EL (cell line): ENCODE data around the gene UBA5.

Experiments
- DNase-seq: peaks from one replicate; pipeline ENCODE4 v3.0.0-alpha.2; 2016

UBA5 gene

DNA sequence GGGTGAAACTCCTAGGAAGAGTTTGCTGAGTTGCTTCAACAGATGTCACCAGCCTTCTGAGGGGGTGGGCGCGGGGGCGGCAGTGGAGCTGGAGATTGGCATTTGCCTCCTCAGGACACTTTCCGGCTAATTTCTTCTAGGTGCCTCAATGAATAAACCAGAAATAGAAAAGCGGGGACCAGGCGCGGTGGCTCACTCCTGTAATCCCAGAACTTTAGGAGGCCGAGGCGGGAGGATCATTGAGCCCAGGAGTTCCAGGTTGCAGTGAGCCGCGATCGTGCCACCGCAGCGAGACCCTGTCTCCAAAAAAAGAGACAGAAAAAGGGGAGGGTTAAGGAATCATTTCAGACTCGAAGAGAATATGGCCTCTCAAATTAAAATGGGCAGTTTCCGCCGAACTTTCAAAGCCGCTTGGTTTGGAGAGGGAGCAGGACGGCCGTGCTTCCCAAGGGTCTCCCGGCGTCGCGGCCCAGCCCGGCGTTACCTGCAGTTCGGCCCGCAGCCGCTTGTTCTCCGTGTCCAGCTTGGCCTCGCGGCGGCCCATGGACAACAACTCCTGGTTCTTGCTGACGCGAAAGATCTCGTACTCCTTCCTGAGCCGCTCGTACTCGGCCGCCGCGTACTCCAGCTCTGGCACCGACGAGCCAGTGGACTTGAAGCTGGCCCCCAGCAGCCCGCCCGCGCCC lies 61.5 kb downstream of the UBA5 start:
- DNase-seq: peak; percentile 71

DNA sequence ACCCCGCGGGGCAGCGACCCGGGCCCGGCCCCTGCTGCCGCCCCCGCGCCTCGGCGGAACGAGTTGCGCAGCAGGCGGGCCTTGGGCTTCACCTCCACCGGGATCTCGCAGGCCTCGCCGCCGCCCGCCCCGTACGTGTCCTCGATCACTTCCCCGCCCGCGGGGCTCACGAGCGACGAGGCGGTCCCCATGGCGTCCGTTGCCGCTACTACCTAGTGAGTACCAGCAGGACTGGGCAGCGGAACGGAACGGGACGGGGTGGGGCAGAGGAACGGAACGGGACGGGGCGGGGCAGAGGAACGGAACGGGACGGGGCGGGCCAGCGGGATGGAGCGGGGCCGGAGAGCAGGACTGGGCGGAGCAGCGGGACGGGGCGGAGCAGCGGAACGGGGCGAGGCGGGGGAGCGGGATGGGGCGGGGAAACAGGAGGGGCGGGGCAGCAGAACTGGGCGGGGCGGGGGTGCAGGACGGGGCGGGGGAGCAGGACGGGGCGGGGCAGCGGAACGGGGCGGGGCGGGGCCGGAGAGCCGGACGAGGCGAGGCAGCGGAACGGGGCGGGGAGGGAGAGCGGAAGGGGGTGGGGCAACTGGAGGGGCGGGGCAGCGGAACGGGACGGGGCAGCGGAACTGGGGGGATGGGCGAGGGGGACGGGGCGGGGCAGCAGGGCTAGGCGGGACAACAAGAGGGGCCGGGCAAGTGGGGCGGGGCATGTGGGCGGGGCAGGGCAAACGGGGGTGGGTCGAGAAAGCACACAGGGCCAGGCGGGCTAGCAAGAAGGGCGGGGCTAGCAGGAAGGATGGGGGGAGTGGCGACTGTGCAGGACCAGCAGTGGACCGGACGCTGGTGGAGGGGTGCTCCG lies 62.3 kb downstream of the UBA5 start, which contains the start of gene NPHP3:
Gene NPHP3 (minus strand): TSS at position 245 of the 859 bp plus-strand sequence. CDS start 54 bp downstream, at position 191.
- DNase-seq: peak; percentile 97

DNA sequence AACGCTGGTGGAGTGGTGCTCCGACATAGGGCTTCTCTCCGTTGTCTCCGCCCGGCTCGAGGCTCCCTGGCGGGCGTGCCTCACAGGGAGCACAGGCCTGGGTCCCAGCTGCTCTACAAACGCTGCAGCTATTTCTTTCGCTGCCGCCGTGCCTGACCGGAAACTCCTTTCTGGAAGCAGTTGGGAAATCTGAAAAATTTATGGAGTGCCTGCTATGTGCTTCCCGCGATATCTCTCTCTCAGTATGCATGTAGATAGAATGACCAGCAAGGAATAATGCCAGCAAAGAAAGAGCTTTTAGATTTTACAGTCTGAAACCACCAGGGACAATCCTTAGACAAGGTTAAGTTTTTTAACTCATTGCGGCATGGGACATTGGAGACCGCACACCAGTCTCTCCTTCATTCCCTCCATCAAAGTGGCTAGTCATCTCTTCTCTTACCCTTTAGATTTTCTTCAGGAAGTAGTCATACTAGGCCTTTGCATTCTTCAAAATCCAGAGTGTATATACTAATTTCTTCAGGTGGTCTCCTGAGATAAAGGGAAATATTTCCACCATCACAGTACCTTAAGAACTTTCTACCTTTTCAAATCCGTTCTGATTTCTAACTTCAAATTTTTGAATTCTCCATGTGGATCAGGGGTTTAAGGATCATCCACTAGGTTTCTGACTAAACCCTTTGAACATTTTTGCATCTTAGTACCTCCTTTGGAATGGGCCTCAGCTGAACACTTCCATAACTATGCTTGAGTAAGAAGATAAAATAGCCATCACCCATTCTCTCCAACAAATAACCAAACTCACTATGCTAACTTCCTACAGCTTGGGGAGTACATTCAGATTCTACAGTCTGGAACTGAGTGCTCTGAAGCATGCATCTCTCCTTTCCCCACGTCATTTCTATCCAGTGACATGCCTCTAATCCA lies 63.2 kb downstream of the UBA5 start:
- no peak for DNase-seq

DNA sequence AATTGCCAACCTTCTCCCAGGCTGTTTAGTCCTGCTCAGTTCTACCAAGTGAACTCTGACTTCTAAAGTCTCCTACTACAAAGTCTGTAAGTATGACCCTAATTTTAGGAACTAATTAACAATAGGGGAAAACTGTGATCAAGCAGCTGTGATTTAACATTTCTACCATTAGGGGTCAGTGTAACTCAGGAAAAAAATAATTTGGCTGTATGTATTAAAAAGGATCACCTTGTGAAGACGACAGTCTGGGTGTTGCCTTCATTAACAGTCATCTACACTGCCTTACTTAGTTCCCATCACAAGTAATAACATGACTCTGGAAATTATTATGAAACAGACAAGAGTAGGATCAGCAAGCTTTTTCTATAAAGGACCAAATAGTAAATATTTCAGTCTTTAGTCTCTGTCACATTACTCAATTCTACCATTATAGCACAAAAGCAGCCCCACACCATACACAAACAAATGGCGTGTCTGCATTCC lies 66.3 kb downstream of the UBA5 start:
- DNase-seq: peak; percentile 42
